SK-N-SH treated with all-trans-retinoic acid at 6 μM for 48 hours (cell line): ENCODE measurements around the gene XIAP.

ENCODE experiments used
- ARNTL ChIP-seq: fragments of 450-650 bp; formaldehyde crosslinking; IDR thresholded peaks from 2 replicates; pipeline ENCODE4 v1.5.0; 2020; ENCODE audit warnings: low read depth, mild to moderate bottlenecking, moderate library complexity, borderline replicate concordance
- CREB5 ChIP-seq: fragments of 250-450 bp; sonication (Bioruptor Pico); IDR thresholded peaks from 2 replicates; pipeline ENCODE4 v1.5.1; 2020; ENCODE audit warnings: low read depth, mild to moderate bottlenecking, moderate library complexity
- CSRNP3 ChIP-seq: fragments of 250-450 bp; sonication (Bioruptor Pico); IDR thresholded peaks from 2 replicates; pipeline ENCODE4 v1.5.1; 2021; ENCODE audit warnings: mild to moderate bottlenecking, moderate library complexity
- PATZ1 ChIP-seq: fragments of 250-450 bp; sonication (Bioruptor Pico); IDR thresholded peaks from 2 replicates; pipeline ENCODE4 v1.8.0; 2020; ENCODE audit warnings: mild to moderate bottlenecking, moderate library complexity, borderline replicate concordance
- POU6F1 ChIP-seq: fragments of 250-450 bp; sonication (Bioruptor Pico); IDR thresholded peaks from 2 replicates; pipeline ENCODE4 v1.8.0; 2021; ENCODE audit warnings: low read depth, mild to moderate bottlenecking, moderate library complexity, borderline replicate concordance
- TCF4 ChIP-seq: fragments of 250-450 bp; sonication (Bioruptor Pico); IDR thresholded peaks from 2 replicates; pipeline ENCODE4 v1.8.0; 2021; ENCODE audit warnings: mild to moderate bottlenecking, moderate library complexity, borderline replicate concordance
- TSHZ2 ChIP-seq: fragments of 250-450 bp; sonication (Bioruptor Pico); IDR thresholded peaks from 2 replicates; pipeline ENCODE4 v1.5.0; 2020; ENCODE audit warnings: mild to moderate bottlenecking, moderate library complexity
- ZFP3 ChIP-seq: fragments of 250-450 bp; sonication (Bioruptor Pico); IDR thresholded peaks from 2 replicates; pipeline ENCODE4 v1.5.0; 2020; ENCODE audit warnings: mild to moderate bottlenecking, moderate library complexity
- ZFP30 ChIP-seq: fragments of 450-650 bp; formaldehyde crosslinking; IDR thresholded peaks from 2 replicates; pipeline ENCODE4 v1.5.0; 2022; ENCODE audit warnings: mild to moderate bottlenecking, moderate library complexity
- ZNF565 ChIP-seq: fragments of 450-650 bp; formaldehyde crosslinking; conservative IDR thresholded peaks from 2 replicates; pipeline ENCODE4 v1.5.0; 2020; ENCODE audit warnings: low read depth, mild to moderate bottlenecking, moderate library complexity
- ZNF8 ChIP-seq: fragments of 450-650 bp; formaldehyde crosslinking; IDR thresholded peaks from 2 replicates; pipeline ENCODE4 v1.5.0; 2020; ENCODE audit warnings: mild to moderate bottlenecking, moderate library complexity

GRCh38 chrX:123854329-123854728 is 5.5 kb upstream of the XIAP start:
- TF ChIP-seq CREB5: no peak
- TF ChIP-seq ZFP30 (CRISPR knock-in tag): no peak
- no peak for TF ChIP-seq ZFP3 (CRISPR knock-in tag)
- TF ChIP-seq CSRNP3 (CRISPR knock-in tag): no peak
- TF ChIP-seq ARNTL (CRISPR knock-in tag): no peak
- TF ChIP-seq PATZ1 (CRISPR knock-in tag): no peak
- TF ChIP-seq ZNF565 (CRISPR knock-in tag): no peak
- TF ChIP-seq TSHZ2 (CRISPR knock-in tag): no peak
- no peak for TF ChIP-seq POU6F1
- TF ChIP-seq TCF4 (CRISPR knock-in tag): no peak
- no peak for TF ChIP-seq ZNF8 (CRISPR knock-in tag)
